ENCODE measurements around the gene SNX8. TPM values are rescaled to one million over a fixed set of nuclear protein-coding genes. Genes with fewer than 3 reads are reported as not detected.
A peak's percentile ranks its signal among the peaks of the same experiment; 100 is the strongest.

Gene SNX8
- total and polyA plus RNA-seq, 2 donors (not counting 3 experiments of a cell fraction or from before 2014, with no cell fraction given): 24.5 to 50.3 TPM

DNA sequence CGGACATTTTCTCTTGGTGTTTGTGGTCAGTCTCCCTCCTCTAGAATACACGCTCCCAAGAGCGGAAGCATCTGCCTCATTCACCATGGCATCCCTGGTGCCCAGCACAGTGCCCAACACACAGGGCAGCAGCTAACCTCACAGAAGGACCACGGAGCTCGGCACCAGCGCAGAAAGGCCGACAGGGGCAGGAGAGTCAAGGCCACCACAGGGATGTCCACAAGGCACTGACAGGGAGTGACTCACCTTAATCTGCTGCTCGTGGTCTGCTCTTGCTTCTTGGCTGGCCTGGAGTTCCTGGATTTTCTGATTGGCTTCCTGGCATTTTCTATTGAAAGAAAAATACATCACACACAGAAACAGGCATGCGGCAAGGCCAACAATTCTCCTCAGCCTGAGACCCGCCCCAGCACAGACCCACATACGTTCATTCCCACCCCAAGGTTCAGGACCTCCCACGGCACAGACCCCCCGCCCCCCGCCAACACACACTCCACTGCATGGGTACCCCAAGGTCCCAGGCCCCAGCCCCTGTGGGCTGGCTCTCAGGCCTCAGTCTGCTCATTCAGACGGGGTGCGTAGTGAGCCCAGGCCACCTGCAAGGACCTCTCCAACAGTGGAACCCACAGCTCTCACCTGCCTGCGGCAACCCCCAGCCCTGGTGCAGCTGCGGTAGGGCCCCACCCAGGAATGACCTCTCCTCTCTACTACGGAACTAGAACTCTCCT, 96.4 kb downstream of the SNX8 start:
- no peaks in the 10 kb centered on the region for H3K9me3 ChIP-seq (replicated peaks; ENCODE audit: control insufficient read depth, insufficient read depth, low read length)
- no peak overlapping the region for H3K4me3 ChIP-seq (replicated peaks in 1 of 3; ENCODE audit: insufficient read depth in 1 of 3, low read depth in 1 of 3, low read length in 3 of 3)
- H3K4me1 ChIP-seq (ENCODE audit: control insufficient read depth, extremely low read depth, insufficient read depth, low read length): no peaks in the 10 kb centered on the region
- no peak overlapping the region for H3K9ac ChIP-seq (replicated peaks; ENCODE audit: extremely low read depth, insufficient read depth, low read length)
- TF ChIP-seq EZH2 (IDR thresholded peaks at IDR 0.05; ENCODE audit: borderline replicate concordance, low read depth, low read length, severe bottlenecking): no peak
- TF ChIP-seq JUN (IDR thresholded peaks at IDR 0.05; ENCODE audit: borderline replicate concordance, insufficient read depth, insufficient read length, low read depth): no peak
- POLR2A ChIA-PET: no interaction called here
- intact Hi-C loops (cut with micrococcal nuclease): no loop called here
- CTCF ChIA-PET: interaction anchor here (1.4 kb wide), 1 partner anchor 130 kb away, joined by 3 read pairs; no protein-coding TSS in a partner anchor
- no TSS peak for BruUV-seq (replicated peaks)
- DNase-seq (ENCODE audit: low read depth, low spot score) (no peak), FAIRE-seq (peak; percentile 28)
- H2AFZ ChIP-seq (ENCODE audit: low read depth, low read length): no peak overlapping the region
- no peaks in the 10 kb centered on the region for H3K27me3 ChIP-seq (ENCODE audit: control insufficient read depth in 2 of 2, insufficient read depth in 2 of 2, low read length in 2 of 2)
- peaks cover 8 to 42% of the 10 kb centered on the region in 2 experiments for H3K36me3 ChIP-seq (ENCODE audit: control insufficient read depth in 2 of 2, extremely low read depth in 1 of 2, insufficient read depth in 2 of 2, low read length in 2 of 2)
- H3K9me1 ChIP-seq (replicated peaks; ENCODE audit: control insufficient read depth, extremely low read depth, insufficient read depth, low read length): no peaks in the 10 kb centered on the region
- dilution Hi-C loops (cut with MboI; ENCODE audit: extremely low pct_ligation_motif_present, low sequenced_read_pairs): no loop called here
- no peaks in the 10 kb centered on the region for H3K79me2 ChIP-seq (ENCODE audit: control insufficient read depth, insufficient read depth, low read length)
- no peaks in the 10 kb centered on the region for H4K20me1 ChIP-seq (replicated peaks; ENCODE audit: control insufficient read depth, extremely low read depth, insufficient read depth, low read length)
- H3K27ac ChIP-seq (ENCODE audit: insufficient read depth, low read depth, low read length): no peak overlapping the region
- no peak overlapping the region for H3K4me2 ChIP-seq (ENCODE audit: insufficient read depth, low read length)

DNA sequence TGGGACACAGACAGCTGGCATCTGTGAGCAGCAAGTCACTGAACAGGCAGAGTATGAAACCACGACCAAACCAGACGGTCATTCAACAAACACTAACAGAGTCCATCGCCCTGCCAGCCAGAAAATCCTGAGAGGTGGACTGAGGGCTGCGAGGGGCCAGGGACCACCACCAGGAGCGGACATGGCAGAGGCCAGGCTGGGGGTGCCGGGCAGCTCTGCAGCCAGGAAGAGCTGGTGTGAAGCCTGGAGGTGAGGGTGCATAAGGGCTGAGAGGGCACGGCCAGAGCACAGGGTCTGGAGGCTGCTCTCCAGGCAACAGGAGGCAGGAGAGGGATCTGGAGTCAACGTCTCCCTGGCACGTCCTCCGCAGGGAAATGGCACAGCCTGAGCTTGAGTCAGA, 97.0 kb downstream of the SNX8 start:
- intact Hi-C loops (cut with micrococcal nuclease) (no loop called here), dilution Hi-C loops (cut with MboI; ENCODE audit: extremely low pct_ligation_motif_present, low sequenced_read_pairs) (no loop called here)
- ChIA-PET POLR2A (no interaction called here), CTCF (interaction anchor here (1.4 kb wide), 2 partner anchors 22 to 131 kb away, joined by 3 read pairs; no protein-coding TSS in a partner anchor)
- Histone ChIP-seq H4K20me1 (replicated peaks; ENCODE audit: control insufficient read depth, extremely low read depth, insufficient read depth, low read length) (no peaks in the 10 kb centered on the region), H3K9me3 (replicated peaks; ENCODE audit: control insufficient read depth, insufficient read depth, low read length) (no peaks in the 10 kb centered on the region), H3K27ac (ENCODE audit: insufficient read depth, low read depth, low read length) (no peak overlapping the region), H3K4me2 (ENCODE audit: insufficient read depth, low read length) (no peak overlapping the region), H3K9me1 (replicated peaks; ENCODE audit: control insufficient read depth, extremely low read depth, insufficient read depth, low read length) (no peaks in the 10 kb centered on the region), H3K36me3 (ENCODE audit: control insufficient read depth in 2 of 2, extremely low read depth in 1 of 2, insufficient read depth in 2 of 2, low read length in 2 of 2) (peaks cover 8 to 37% of the 10 kb centered on the region in 2 experiments), H3K4me3 (replicated peaks in 1 of 3; ENCODE audit: insufficient read depth in 1 of 3, low read depth in 1 of 3, low read length in 3 of 3) (no peak overlapping the region), H3K79me2 (ENCODE audit: control insufficient read depth, insufficient read depth, low read length) (no peaks in the 10 kb centered on the region), H2AFZ (ENCODE audit: low read depth, low read length) (no peak overlapping the region), H3K27me3 (ENCODE audit: control insufficient read depth in 2 of 2, insufficient read depth in 2 of 2, low read length in 2 of 2) (no peaks in the 10 kb centered on the region), H3K4me1 (ENCODE audit: control insufficient read depth, extremely low read depth, insufficient read depth, low read length) (no peaks in the 10 kb centered on the region), H3K9ac (replicated peaks; ENCODE audit: extremely low read depth, insufficient read depth, low read length) (no peak overlapping the region)
- FAIRE-seq (no peak), DNase-seq (ENCODE audit: low read depth, low spot score) (no peak)
- no peak for TF ChIP-seq POLR2A (IDR thresholded peaks at IDR 0.05; ENCODE audit: low read depth, low read length)
- TF ChIP-seq JUN (IDR thresholded peaks at IDR 0.05; ENCODE audit: borderline replicate concordance, insufficient read depth, insufficient read length, low read depth): no peak
- no peak for TF ChIP-seq FOS (IDR thresholded peaks at IDR 0.05; ENCODE audit: borderline replicate concordance, insufficient read depth, low read length)
- TF ChIP-seq MAX (IDR thresholded peaks at IDR 0.05; ENCODE audit: insufficient read depth, insufficient read length): no peak
- no TSS peak for BruUV-seq (replicated peaks)

Data from endothelial cell of umbilical vein (primary cell).